ENCODE data around the gene PLIN3. TPM values are rescaled to one million over a fixed set of nuclear protein-coding genes. Genes with fewer than 3 reads are reported as not detected.
A peak's percentile ranks its signal among the peaks of the same experiment; 100 is the strongest.
"Not testable (repeated sequence)": the region's sequence is repeated elsewhere in the genome, so short reads cannot be mapped to it uniquely, and the experiment has no call there.

The PLIN3 gene
- total RNA-seq, 1 donor from 2014 or later, result 34.0 TPM

GRCh38 chr19:4897146-4897545, 29.7 kb upstream of the PLIN3 start:
- intact Hi-C loops (cut with DNase I), result no loop called here
- ATAC-seq, result no peak
- no peak for DNase-seq (ENCODE audit: missing footprints)

- intact Hi-C loops (cut with DNase I), result no loop called here
- no peak for ATAC-seq
- DNase-seq (ENCODE audit: missing footprints), result no peak
Measured at GRCh38 chr19:4896372-4896771, 28.9 kb upstream of the PLIN3 start.

- DNase-seq (ENCODE audit: missing footprints); intact Hi-C loops (cut with DNase I); ATAC-seq: not testable (repeated sequence)
Measured at GRCh38 chr19:4892962-4893361, 25.5 kb upstream of the PLIN3 start.

- DNase-seq (ENCODE audit: missing footprints) (no peak), ATAC-seq (peak; percentile 79)
- intact Hi-C loops (cut with DNase I), result no loop called here
Measured at GRCh38 chr19:4891066-4891465, 23.6 kb upstream of the PLIN3 start.

GRCh38 chr19:4889034-4889815, 21.8 kb upstream of the PLIN3 start:
- DNase-seq (ENCODE audit: missing footprints), result no peak
- intact Hi-C loops (cut with DNase I), result no loop called here
- no peak for ATAC-seq

GRCh38 chr19:4887803-4888202, 20.3 kb upstream of the PLIN3 start:
- intact Hi-C loops (cut with DNase I), result not testable (repeated sequence)

GRCh38 chr19:4884993-4885392, 17.5 kb upstream of the PLIN3 start:
- ATAC-seq; intact Hi-C loops (cut with DNase I); DNase-seq (ENCODE audit: missing footprints): not testable (repeated sequence)

More at GRCh38 chr19:4887803-4888202, 20.3 kb upstream of the PLIN3 start:
- not testable (repeated sequence) for DNase-seq (ENCODE audit: missing footprints); ATAC-seq

GRCh38 chr19:4882874-4883273, 15.4 kb upstream of the PLIN3 start:
- DNase-seq (ENCODE audit: missing footprints); ATAC-seq; intact Hi-C loops (cut with DNase I): not testable (repeated sequence)

GRCh38 chr19:4879041-4879440, 11.6 kb upstream of the PLIN3 start:
- ATAC-seq (no peak), DNase-seq (ENCODE audit: missing footprints) (no peak)
- intact Hi-C loops (cut with DNase I), result no loop called here

- DNase-seq (ENCODE audit: missing footprints), result peak; percentile 72
- intact Hi-C loops (cut with DNase I), result no loop called here
Measured at GRCh38 chr19:4878491-4878968, 11.1 kb upstream of the PLIN3 start.

GRCh38 chr19:4877753-4878490, 10.5 kb upstream of the PLIN3 start:
- intact Hi-C loops (cut with DNase I), result no loop called here
- peak; percentile 92 for ATAC-seq
- DNase-seq (ENCODE audit: missing footprints), result no peak

More at GRCh38 chr19:4878491-4878968, 11.1 kb upstream of the PLIN3 start:
- peak; percentile 91 for ATAC-seq

GRCh38 chr19:4873930-4874329, 6.5 kb upstream of the PLIN3 start:
- ATAC-seq (no peak), DNase-seq (ENCODE audit: missing footprints) (no peak)
- intact Hi-C loops (cut with DNase I), result no loop called here

GRCh38 chr19:4871711-4872110, 4.2 kb upstream of the PLIN3 start:
- intact Hi-C loops (cut with DNase I), result loop anchor here (1.0 kb wide), 2 partner anchors 40 to 160 kb away; no protein-coding TSS in a partner anchor
- no peak for ATAC-seq

GRCh38 chr19:4870025-4870700, 2.7 kb upstream of the PLIN3 start:
- DNase-seq (ENCODE audit: missing footprints) (no peak), ATAC-seq (no peak)
- intact Hi-C loops (cut with DNase I), result no loop called here

More at GRCh38 chr19:4871711-4872110, 4.2 kb upstream of the PLIN3 start:
- no peak for DNase-seq (ENCODE audit: missing footprints)

GRCh38 chr19:4868286-4868834, 893 bp upstream of the PLIN3 start:
- ATAC-seq (no peak), DNase-seq (ENCODE audit: missing footprints) (no peak)
- intact Hi-C loops (cut with DNase I), result loop anchor here (5.0 kb wide), 1 partner anchor 99 kb away; the partner anchor contains the start of gene KDM4B

GRCh38 chr19:4866595-4867424, 657 bp downstream of the PLIN3 start:
- intact Hi-C loops (cut with DNase I), result loop anchor here (5.0 kb wide), 1 partner anchor 100 kb away; the partner anchor contains the start of gene KDM4B
- DNase-seq (ENCODE audit: missing footprints), result peak; percentile 83
- ATAC-seq, result peak; percentile 21

- DNase-seq (ENCODE audit: missing footprints) (no peak), ATAC-seq (no peak)
- intact Hi-C loops (cut with DNase I), result no loop called here
Measured at GRCh38 chr19:4861147-4861546, 6.3 kb downstream of the PLIN3 start.

GRCh38 chr19:4859697-4860096, 7.8 kb downstream of the PLIN3 start:
- intact Hi-C loops (cut with DNase I), result no loop called here
- no peak for DNase-seq (ENCODE audit: missing footprints)
- ATAC-seq, result no peak
